GM18507 (cell line): ENCODE results near the gene MPZ.

ENCODE experiments used
- DNase-seq: peaks from one replicate; pipeline ENCODE4 v3.0.0; 2011; ENCODE audit warnings: low read depth; ENCODE audit not compliant: insufficient read length; ENCODE audit errors: extremely low spot score
- FAIRE-seq: peaks from 2 replicates; lab custom pipeline; 2011; peaks lifted over from hg19 to GRCh38; lab: Jason Lieb, UNC

MPZ gene

GRCh38 chr1:161304927-161305866 is 4.6 kb downstream of the MPZ start:
- DNase-seq: no peak
- FAIRE-seq: peak; percentile 12

- FAIRE-seq (no peak), DNase-seq (no peak)
Observed at GRCh38 chr1:161300478-161300877, 9.3 kb downstream of the MPZ start.

DNA sequence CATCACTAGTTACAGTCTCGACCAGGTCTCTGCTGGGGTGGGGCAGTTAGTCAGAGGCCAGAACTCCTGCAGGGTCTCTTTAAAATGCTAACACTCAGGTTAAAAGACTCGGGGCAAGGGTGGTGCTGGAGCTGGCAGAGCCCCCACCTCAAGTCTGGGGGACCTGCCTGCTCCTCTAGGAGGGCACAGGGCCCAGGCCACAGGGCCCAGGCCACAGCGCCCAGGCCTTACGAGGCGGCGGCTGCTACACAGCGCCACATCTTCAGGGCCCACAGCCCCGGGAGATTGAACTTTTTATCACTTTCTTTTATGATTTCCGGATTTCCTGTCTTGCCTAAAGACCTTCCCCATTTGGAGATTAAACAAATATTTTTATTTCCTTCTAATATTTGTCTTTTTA is 10.4 kb downstream of the MPZ start:
- FAIRE-seq (no peak), DNase-seq (no peak)

DNA sequence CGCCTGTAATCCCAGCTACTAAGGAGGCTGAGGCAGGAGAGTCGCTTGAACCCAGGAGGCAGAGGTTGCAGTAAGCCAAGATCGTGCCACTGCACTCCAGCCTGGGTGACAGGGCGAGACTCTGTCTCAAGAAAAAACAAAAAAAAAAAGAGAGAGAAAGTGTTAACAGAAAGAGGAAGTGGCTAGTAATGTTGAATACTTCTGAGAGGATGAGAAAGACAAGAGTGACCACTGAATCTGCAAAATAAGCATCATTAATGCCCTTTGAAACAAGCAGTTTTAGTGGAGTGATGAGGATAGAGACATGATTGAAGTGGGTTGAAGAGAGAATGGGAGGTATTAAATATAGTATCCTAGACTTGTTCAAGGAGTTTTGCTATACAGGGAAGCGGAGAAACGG is 11.7 kb downstream of the MPZ start:
- no peak for DNase-seq
- peak; percentile 58 for FAIRE-seq

GRCh38 chr1:161297415-161297814 is 12.4 kb downstream of the MPZ start:
- DNase-seq (no peak), FAIRE-seq (no peak)

DNA sequence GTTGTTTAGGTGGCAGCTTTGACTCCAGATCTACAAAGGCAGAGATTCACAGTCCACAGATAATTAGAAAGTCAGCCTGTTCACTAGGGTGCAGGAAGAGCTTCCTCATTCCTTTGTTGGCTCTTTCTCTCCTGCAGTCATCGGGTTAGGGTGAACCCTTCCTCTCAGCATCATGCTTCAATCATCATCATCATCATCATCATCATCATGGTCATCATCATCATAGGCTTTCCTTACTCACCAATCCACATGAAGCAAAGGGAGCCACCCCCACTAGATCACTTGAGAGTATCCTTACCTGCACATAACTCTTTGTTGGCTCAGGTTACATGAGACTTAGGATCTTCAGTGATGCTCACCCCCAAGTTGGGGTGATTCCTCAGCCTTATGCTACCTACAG is 19.0 kb downstream of the MPZ start:
- FAIRE-seq: no peak
- no peak for DNase-seq

DNA sequence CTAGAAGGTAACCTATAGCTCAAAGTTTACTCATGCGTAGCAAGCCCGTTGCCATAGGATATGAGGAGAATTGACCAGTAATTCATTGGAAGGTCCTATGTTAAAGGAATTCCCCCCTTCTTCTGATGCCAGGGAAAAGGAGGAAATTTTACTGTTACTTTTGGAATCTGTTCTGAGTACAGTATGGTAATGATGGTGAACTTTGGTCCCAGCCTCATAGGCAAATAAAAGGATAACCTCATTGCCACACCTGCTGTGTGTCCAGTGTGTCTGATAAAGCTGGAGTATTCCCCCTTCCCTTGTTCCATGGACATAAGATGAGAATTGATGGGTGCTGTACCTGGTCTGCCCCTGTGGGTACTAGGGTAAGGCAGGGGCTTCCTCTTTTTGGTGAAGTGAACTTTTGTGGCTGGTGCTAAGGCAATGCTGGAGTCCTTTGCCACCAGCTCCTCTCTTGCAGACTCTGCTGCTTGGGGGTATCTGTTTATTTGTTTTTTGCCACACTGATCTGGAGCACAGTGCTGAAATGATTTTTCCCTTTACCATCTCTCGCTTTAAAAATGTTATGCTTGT is 22.2 kb downstream of the MPZ start:
- no peak for FAIRE-seq

DNA sequence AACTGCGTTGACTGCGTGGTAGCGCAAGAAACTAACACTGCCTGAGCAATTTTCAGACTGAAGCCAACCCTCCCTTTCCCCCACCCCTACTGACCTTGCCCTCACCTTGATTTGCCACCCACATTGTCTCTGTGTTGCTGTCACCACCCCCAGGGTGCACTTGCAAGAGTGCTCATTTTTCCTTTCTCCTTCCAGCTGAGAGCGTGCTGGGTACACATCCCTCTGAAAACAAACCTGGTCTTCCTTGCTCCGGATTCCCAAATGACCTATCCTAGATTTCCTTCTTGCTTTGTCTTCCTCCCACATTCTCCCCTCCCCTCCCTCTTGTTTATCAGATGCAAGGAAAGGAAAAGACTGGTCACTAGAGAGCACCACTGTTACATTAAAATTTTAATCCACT is 24.2 kb downstream of the MPZ start:
- no peak for DNase-seq
- FAIRE-seq: no peak

More for the DNA sequence above, 22.2 kb downstream of the MPZ start:
- no peak for DNase-seq

DNA sequence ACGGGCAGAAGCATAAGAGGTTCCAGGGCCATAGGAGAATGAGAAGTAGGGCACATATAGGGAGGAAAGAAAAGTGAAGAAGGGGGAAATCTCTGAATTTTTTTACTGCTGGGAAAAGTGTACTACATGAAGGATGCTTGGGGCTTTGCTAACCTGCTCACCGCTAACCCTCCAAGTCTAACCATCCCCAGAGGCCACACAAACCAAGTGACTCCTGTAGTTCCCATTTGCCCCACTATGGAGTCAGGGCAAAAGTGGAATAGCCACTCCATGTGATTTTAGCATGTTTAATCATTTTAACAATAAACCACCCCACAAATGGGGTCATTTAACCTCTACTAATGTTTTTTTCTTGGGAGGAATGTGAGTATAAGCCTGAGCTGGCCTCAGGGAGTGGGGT is 24.7 kb downstream of the MPZ start:
- DNase-seq (no peak), FAIRE-seq (no peak)

GRCh38 chr1:161282991-161283390 is 26.8 kb downstream of the MPZ start:
- DNase-seq (no peak), FAIRE-seq (no peak)

- FAIRE-seq (no peak), DNase-seq (no peak)
Observed at GRCh38 chr1:161274874-161275273, 34.9 kb downstream of the MPZ start.

- FAIRE-seq: no peak
Observed at GRCh38 chr1:161273402-161273801, 36.4 kb downstream of the MPZ start.

GRCh38 chr1:161267321-161267720 is 42.4 kb downstream of the MPZ start:
- DNase-seq: no peak
- FAIRE-seq: no peak

More at GRCh38 chr1:161273402-161273801, 36.4 kb downstream of the MPZ start:
- DNase-seq: no peak

GRCh38 chr1:161266836-161267235 is 42.9 kb downstream of the MPZ start:
- no peak for DNase-seq
- no peak for FAIRE-seq

- FAIRE-seq: no peak
- no peak for DNase-seq
Observed at GRCh38 chr1:161266202-161266601, 43.6 kb downstream of the MPZ start.

DNA sequence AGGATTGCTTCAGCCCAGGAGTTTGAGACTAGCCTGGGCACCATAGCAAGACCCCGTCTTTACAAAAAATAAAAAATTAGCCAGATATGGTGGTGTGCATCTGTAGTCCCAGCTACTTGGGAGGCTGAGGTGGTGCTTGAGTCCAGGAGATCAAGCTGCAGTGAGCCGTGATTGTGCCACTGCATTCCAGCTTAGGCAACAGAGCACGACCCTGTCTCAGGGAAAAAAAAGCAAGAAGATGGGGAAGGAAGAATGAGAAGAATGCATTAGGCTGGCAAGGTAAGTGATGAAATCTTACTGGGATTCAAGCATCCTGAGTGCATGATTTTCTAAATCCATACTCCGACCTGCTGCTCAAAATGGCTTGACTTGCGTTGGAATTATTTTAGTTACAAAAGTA is 44.5 kb downstream of the MPZ start:
- DNase-seq (no peak), FAIRE-seq (no peak)

DNA sequence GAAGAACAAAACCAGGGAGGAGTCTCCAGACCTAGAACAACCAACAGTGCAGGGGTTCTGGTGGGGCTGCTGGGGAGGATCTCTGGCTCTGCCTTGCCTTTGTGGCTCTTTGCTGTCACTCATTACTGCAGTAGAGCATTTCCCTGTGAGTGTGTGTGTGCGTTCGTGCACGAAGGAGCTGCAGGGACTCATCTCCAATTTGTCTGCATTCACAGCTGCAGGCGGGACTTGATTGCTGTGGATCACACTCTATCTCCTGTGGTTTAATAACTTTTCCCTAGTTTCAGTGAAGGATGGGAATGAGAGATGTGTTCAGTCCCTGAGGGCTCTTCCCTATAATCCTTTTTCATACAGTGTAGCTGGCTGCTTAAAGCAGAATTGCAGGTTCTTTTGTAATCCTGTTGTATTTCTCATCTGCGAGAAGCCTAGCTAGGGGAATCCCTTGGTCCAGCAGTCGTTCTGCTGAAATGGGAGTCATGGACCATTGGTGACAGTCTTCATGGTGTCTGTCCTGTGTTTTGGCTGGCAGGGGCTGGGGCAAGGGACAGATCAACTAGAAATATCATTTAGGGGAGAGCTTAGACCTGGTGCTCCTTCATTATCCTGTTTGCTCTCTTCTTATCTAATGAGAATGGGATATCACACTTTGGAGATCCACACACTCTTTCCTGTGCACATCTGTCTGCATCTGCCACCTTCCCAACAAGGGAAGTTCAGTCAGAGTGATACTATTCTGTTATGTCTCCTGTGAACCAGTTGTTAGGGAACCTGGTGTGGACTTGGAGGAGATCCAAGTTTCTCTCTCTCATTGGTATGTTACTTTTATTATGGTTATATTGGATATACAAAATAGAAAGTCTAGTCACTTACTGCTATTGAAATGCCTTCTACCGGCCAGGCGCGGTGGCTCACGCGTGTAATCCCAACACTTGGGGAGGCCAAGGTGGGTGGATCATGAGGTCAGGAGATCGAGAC is 48.2 kb downstream of the MPZ start:
- DNase-seq (no peak), FAIRE-seq (no peak)

GRCh38 chr1:161260376-161261260 is 49.1 kb downstream of the MPZ start:
- FAIRE-seq (peak; percentile 35), DNase-seq (no peak)

DNA sequence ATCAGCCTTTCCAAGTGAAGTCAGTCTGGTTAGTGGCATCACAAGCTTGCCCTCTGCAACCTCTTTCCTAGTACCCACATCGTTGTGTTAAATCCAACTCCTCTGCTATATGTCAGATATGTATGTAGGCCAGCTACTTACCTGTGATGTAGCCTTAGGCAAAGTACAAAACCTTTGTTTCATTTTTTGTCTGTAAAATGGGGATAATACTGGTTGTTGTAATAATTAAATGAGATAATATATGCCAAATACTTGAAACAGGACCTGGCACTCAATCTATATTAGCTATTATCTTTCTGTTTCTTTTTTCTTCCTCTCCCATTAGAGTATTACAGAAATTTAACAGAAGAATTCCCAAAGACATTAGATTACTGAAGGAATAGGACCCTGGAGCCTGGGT is 50.0 kb downstream of the MPZ start:
- FAIRE-seq (no peak), DNase-seq (no peak)
